ENCODE data around the gene FAAP100.

The FAAP100 gene

DNA sequence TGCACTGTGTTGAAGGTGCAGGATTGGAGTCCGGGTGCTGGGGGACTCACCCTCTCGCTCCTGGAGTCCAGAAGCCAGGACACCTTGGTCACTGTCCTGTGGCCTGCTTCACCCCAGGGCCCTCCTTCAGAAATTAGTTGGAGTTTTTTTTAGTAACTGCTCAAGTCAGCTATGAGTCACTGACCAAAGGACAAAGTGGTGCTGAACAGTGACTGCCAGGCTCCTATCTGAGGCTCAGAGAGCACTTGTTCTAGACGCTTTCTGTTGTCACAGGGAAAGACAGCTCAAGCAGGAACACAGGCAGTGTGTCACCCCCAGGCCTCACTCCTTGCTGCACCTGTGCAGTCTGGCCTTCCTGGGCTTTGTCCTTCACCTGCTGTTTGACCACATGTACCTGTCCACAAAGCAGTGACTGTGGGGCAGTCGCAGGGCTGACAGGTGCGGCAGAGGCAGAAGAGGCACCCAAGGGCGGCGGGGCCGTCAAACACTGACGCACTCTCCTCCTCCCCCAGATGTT is 4.1 kb upstream of the FAAP100 start:
- DNase-seq (ENCODE audit: low read depth): no peak

- peak; percentile 97 for DNase-seq (ENCODE audit: low read depth)
Observed at GRCh38 chr17:81553616-81554181, 1.5 kb upstream of the FAAP100 start.

DNA sequence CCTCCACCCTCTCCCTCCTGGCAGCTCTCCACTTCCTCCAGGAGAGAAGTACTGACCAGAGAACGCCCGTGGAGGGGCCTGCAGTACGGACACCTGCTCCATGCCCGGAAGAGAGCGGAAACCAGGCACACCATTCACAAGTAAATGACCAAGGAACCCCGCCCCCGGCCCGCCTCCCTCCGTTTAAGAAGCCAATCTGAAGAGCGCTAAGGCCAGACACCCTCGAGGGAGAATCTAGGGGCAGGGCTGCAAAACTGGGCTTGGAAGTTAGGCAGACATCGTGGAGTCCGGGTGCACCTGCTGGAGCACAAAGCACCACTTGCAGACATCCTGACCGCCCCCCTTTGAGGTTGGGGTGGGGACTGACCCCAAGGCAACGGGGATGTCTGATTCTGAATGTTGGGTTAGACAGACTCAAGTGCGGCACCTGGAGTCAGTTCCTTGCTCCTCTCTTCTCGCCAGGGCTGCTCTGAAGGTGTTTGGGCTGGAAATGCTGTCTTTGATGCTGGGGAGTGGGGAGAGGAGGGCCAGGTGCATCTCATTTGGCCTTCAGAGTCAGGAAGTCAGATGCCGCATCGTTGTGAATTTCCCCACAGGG is 964 bp upstream of the FAAP100 start:
- DNase-seq (ENCODE audit: low read depth): peak; percentile 54

- no peak for DNase-seq (ENCODE audit: low read depth)
Observed at GRCh38 chr17:81551458-81552243, 502 bp downstream of the FAAP100 start.

DNA sequence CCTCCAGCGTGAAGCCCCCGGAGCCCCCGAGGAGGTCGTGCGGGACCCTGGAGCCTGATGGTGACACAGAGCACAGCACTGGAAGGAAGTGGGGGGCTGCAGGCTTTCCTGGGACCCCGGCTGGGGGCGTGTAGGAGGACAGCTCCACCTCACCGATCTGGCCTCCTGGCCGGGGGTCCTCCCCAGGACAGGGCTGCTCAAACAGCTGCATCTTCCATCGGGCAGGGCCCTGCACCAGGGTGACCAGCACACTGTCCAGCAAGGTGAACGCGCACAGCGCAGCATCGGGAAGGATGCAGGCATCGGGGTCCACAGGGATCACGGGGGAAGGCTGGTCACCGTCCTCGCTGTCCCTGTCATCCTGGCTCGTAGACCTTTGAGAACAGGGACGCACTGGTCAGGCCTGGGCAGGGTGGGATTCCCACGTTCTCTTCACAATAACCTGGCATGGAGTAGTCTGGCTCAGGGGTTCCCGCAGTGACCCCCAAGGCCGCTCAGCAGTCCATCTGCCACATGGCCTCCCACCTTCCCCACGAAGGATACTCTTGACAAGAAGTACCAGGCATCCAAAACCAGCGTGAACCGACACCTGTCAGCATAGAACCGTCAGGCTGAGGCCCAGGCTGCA is 1.2 kb downstream of the FAAP100 start:
- DNase-seq (ENCODE audit: low read depth): no peak

DNA sequence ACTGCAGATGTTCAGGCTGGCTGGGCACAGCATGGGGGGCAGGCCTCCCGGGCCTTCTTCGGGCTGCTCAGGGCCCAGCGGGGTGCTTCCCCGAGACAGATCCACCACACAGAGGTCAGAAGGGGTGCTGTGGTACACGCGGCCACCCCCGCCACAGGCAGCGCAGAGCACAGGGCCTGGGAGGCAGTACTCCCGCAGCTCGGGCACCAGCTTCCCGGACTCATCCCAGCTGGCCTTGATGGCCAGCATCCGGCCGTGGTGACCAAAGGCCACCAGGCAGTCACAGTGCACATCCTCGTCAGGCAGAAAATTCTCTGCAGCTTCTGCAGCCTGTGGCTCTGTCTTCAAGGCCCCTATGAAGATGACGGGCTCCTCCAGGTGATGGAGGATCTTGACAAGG is 1.9 kb downstream of the FAAP100 start:
- DNase-seq (ENCODE audit: low read depth): no peak

- DNase-seq (ENCODE audit: low read depth): no peak
Observed at GRCh38 chr17:81549826-81550225, 2.3 kb downstream of the FAAP100 start.

- DNase-seq (ENCODE audit: low read depth): no peak
Observed at GRCh38 chr17:81549031-81549557, 3.1 kb downstream of the FAAP100 start.

DNA sequence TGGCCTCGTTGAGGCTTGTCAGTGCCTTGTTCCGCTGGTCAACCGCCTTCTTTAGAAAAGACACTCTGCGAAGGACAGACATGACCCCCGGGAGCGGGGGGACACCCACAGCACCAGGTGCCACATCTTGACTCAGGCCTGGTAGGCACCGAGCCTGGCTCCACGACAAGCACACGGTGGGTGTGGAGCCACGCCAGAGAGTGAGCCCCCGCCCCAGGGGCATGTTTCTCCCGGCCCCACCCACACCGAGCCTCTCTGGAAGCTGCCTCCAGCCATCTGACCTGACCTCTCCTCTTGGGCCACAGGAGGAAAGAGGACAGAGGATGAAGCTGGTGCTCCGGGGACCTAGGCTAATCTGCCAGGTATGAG is 4.6 kb downstream of the FAAP100 start:
- no peak for DNase-seq (ENCODE audit: low read depth)

- no peak for DNase-seq (ENCODE audit: low read depth)
Observed at GRCh38 chr17:81546906-81547613, 5.1 kb downstream of the FAAP100 start.

GRCh38 chr17:81545160-81545949 is 6.8 kb downstream of the FAAP100 start:
- DNase-seq (ENCODE audit: low read depth): no peak

GRCh38 chr17:81544281-81544974 is 7.7 kb downstream of the FAAP100 start:
- DNase-seq (ENCODE audit: low read depth): no peak

DNA sequence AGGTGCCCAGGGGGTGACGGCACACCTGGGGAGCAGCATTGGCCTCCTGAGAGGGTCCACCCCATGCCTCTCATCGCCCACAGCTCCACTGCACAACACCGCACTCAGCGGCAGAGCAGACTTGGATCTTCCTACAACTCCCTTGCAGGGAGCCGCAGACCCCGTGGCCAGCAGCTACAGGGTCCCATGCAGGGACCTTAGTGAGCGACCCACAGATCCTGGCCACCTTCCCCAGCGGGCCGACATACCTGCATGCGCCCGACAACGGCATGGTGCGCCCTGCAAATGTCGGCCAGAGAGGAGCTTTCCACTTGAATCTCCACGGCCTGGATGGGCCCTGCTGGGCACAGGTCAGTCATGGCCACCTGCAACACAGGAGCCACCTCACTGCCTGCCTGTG is 8.4 kb downstream of the FAAP100 start:
- no peak for DNase-seq (ENCODE audit: low read depth)

GRCh38 chr17:81543339-81543675 is 8.8 kb downstream of the FAAP100 start:
- no peak for DNase-seq (ENCODE audit: low read depth)

- DNase-seq (ENCODE audit: low read depth): no peak
Observed at GRCh38 chr17:81542431-81543338, 9.5 kb downstream of the FAAP100 start.

DNA sequence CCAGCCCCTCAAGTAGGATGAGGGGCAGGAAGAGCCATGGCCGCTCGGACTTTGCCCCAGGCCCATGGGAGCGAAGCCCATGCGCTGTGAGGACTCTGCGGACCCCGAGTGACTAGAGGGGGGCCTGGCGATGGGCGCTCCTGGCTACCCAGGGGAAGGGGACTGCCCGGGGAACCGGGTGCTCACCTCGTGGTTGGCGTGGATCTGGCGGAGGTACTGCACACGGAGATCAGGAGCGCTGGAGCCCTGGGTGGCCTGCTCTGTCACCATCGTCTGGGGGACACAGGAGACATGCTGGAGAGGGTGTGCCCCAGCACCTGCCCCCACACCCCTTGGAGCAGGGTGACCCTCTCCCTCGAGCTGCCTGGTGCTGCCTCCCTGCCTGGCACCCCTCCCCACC is 11.0 kb downstream of the FAAP100 start:
- DNase-seq (ENCODE audit: low read depth): no peak

- no peak for DNase-seq (ENCODE audit: low read depth)
Observed at GRCh38 chr17:81540676-81541027, 11.5 kb downstream of the FAAP100 start.

- no peak for DNase-seq (ENCODE audit: low read depth)
Observed at GRCh38 chr17:81539961-81540675, 12.0 kb downstream of the FAAP100 start.

DNA sequence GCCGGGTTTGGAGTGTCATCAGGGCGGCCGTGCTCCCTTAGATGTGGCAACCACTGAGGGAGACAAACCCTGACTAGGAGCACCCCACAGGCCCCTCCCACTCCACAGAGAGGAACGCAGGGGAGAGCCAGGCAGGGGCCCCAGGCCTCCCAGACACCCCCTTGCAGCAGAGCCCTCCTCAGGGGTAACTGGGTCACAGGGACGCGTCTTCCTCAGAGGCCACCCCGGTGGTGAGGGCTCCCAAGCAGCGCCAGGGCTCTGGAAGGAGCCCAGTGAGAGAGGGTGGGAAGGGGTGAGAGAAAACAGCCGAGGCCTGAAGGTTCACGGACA is 12.6 kb downstream of the FAAP100 start:
- DNase-seq (ENCODE audit: low read depth): no peak

Data from HS-5 (cell line).